Epidermal melanocyte (primary cell): Measurements from ENCODE around the gene LY6G5C.
A peak's percentile ranks its signal among the peaks of the same experiment; 100 is the strongest.
"Not testable (repeated sequence)": the region's sequence is repeated elsewhere in the genome, so short reads cannot be mapped to it uniquely, and the experiment has no call there.

Source experiments
- DNase-seq: peaks from one replicate; pipeline ENCODE4 v3.0.0; 2011; ENCODE audit warnings: low spot score; ENCODE audit not compliant: insufficient read length

LY6G5C gene

DNA sequence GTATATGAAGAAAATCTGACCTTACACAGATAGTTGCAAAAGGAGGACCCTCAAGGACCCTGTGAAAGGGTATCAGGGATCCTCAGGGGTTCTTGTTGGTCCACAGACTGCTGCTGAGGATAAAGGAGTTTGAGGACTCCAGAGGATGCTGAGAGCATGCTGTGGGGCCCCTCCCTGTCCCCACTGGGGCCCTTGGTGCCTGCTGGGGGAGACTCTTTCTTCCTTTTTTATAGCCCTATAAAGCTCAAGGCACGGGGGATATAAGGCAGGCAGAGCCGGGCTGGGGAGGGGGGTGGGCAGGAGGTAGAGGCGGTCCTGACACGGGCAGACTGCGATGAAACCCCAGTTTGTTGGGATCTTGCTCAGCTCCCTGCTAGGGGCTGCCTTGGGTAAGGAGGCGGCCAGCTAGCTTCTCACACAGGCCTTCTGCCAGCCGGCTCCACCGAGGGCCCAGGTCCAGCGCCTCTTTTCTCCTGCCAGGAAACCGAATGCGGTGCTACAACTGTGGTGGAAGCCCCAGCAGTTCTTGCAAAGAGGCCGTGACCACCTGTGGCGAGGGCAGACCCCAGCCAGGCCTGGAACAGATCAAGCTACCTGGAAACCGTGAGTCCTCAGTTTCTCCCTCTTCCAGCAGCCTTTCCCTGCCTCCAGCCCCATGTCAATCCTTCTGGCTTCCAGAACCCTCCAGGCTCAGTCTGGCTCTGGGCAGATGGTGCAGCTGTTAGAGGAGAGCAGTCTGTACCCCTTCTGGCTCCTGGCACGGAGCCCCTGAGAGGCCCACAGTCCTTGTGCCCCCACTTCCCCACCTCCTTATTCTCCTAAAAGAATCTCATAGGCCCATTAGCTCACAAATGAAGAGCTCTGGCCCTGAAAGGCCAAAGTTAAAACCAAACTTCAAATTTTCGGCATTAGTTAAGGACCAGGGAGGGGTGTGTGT, 34.4 kb upstream of the LY6G5C start, which contains the start of gene LY6G6D:
Gene LY6G6D, plus strand, starts transcription at position 327 of the 937 bp plus-strand sequence. Its CDS starts 8 bp downstream, at position 335.
- DNase-seq, result no peak

- DNase-seq, result no peak
Observed at GRCh38 chr6:31713991-31714684, 33.3 kb upstream of the LY6G5C start.

- no peak for DNase-seq
Observed at GRCh38 chr6:31713465-31713864, 32.6 kb upstream of the LY6G5C start.

- DNase-seq, result no peak
Observed at GRCh38 chr6:31712296-31712695, 31.4 kb upstream of the LY6G5C start.

DNA sequence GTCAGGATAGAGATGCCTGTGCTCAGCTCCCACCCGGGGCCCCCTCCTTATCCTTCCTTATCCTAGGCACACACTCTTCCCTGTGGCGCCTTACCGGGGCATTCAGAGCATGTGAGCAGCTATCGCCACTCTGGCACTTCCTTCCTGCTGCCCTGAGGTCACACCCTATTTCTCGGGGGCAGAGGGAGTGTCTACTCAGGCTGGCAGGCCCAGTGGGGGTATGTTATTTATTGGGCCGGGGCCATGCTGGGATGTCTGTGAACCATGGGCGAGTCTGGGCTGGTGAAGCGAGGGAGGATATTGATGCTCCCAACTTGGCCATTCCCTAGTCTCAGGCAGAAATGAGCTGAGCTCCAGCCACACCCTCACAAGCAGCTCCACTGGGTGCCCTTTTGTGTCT, 30.4 kb upstream of the LY6G5C start:
- no peak for DNase-seq

GRCh38 chr6:31710523-31711219, 29.8 kb upstream of the LY6G5C start:
- DNase-seq, result no peak

DNA sequence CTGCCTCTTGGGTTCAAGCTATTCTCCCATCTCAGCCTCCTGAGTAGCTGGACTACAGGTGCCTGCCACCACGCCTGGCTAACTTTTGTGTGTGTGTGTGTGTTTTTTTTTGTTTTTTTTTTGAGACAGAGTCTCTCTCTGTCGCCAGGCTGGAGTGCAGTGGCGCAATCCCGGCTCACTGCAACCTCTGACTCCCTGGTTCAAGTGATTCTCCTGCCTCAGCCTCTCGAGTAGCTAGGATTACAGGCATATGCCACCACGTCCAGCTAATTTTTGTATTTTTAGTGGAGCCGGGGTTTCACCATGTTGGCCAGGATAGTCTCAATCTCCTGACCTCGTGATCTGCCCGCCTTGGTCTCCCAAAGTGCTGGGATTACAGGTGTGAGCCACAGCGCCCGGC, 28.3 kb upstream of the LY6G5C start:
- DNase-seq, result not testable (repeated sequence)

GRCh38 chr6:31708224-31708623, 27.4 kb upstream of the LY6G5C start:
- DNase-seq, result no peak

DNA sequence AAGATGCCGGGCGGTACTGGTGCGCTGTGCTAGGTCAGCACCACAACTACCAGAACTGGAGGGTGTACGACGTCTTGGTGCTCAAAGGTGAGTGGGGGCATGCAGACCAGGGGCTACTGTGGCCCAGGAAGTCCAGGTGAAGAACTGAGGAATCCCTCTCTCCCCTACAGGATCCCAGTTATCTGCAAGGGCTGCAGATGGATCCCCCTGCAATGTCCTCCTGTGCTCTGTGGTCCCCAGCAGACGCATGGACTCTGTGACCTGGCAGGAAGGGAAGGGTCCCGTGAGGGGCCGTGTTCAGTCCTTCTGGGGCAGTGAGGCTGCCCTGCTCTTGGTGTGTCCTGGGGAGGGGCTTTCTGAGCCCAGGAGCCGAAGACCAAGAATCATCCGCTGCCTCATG, 26.8 kb upstream of the LY6G5C start:
- no peak for DNase-seq

- no peak for DNase-seq
Observed at GRCh38 chr6:31706599-31706998, 25.7 kb upstream of the LY6G5C start, which contains the start of gene LY6G6F. Gene LY6G6F, plus strand, starts transcription at chr6:31706866. Its CDS starts 41 bp downstream, at chr6:31706907.

DNA sequence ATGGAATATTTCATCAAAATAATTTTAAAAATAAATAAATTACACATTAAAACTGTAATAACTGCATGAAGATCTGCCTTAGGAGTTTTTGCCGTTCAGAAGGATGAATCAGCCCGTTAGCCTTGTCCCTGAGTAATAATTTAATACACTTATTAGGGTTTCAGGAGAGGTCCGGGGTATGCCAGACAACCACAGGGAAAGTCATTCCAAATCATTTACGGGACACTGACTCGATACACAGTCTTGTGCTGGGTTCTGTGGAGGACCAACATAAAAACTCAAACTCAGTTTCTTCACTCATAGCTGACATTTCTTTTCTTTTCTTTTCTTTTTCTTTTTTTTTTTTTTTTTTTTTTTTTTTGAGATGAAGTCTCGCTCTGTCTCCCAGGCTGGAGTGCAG, 25.1 kb upstream of the LY6G5C start:
- DNase-seq, result no peak

DNA sequence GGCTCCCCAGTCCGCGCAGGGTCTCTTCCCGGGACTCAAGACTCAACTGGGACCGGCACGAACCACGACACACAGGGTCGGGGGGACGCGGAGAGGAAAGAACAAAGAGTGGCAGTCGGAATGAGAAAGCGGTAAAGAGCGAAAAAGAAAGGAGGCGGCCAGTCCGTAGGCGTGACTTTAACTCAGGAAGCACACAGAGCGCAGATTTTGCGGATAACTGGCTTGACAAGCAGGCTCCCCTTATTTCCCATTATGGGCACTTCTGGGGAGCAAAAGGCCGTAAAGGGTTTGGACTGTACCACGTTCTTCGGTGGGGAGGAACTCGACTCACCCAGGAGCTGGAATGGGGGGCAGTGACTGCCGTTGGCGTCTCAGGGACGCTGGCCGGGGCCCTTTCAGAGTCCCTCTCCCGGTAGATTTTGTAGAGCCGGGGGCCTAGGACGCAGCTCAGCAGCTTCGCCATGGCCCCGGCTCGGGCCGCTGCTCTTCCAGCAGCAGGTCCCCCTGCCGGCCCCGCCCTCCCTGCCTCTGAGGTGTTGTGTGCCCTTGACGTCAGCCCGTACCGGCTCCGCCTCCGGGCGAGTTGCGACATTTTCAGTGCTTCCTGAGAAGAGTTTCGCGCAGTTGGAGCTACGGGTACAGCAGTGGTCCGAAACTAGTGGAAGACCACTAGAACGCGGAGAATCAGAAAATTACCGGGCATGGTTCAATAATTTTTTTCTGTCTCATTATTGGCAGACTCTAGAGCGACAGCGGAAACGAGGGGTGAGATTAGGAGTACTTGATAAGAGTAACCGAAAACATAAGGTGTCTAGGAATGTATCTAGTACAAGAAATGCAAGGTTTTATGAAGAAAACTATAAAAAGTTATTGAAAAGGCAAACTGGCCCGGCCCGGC, 22.2 kb upstream of the LY6G5C start, which contains the start of gene ABHD16A:
Gene ABHD16A, minus strand, starts transcription at position 506 of the 898 bp plus-strand sequence. Its CDS starts 43 bp downstream, at position 463.
- DNase-seq, result peak; percentile 99

DNA sequence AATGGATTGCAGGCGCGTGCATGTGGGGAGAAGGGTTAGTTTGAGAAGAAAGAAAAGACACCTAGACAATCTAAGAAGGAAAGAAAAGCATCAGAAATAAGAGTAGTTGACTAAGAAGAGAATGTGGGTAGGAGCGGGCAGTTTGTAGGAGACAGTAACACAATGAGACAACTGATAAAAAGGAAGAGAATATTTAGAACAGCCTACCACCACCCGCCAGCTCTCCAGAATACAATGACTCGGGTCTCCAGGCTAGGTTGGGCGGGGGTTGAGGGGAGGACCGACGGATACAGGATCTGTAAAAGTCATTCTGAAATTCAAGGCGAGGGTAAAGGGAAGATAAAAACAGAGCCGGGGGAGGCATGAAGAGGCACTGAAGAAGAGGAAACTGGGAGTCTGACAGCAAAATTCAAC, 21.5 kb upstream of the LY6G5C start:
- DNase-seq, result no peak

- DNase-seq, result no peak
Observed at GRCh38 chr6:31701666-31702404, 21.0 kb upstream of the LY6G5C start.

- DNase-seq, result no peak
Observed at GRCh38 chr6:31700740-31701401, 20.0 kb upstream of the LY6G5C start.

- DNase-seq, result no peak
Observed at GRCh38 chr6:31697555-31697954, 16.7 kb upstream of the LY6G5C start.

DNA sequence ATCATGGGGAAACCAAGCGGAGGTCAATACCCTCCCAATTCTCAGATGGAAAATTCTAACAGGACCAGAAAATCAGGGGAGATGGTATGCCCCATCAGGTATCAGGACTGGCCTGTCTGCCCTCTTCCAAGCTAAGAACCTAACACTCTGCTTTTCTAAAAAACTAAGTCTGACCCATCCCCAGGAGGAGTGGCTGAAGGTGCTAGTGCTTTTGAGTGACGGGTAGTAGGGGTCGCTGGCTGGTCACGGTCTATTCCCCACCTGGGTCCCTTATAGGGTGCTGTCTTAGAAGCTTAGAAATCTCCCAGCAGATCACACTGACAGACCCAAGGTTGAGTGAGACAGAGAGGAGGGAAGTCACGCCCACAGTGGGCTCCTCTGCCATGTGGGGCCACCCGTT, 12.7 kb upstream of the LY6G5C start:
- no peak for DNase-seq

DNA sequence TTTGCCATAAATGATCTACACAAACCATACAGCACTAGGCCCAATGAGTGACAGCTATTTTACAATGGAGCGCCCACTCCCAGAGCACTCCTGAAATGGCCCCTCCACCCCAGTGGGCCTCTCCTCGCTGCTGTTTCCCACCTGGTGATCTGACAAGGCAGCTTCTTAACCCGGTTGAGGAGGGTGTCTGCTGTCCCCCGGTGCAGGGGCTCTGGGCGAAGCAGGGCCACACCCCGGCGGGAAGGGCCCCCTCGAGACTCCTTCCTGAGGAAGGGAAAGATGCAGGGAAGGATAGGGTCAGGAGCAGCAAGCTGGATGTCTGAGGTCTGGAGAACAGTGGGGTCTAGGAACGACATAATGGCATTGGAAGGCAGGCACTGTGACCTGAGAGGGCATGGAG, 12.0 kb upstream of the LY6G5C start:
- no peak for DNase-seq

GRCh38 chr6:31692353-31692752, 11.5 kb upstream of the LY6G5C start:
- DNase-seq, result no peak
